Limb (tissue), 2 donors: ENCODE results near the gene EDN3.

ENCODE experiments used
- DNase-seq, 2 donors: peaks; one replicate each; pipeline ENCODE4 v3.0.0-alpha.2; 2016; ENCODE audit errors: extremely low spot score in 2 of 2

EDN3 gene

GRCh38 chr20:59300333-59301081 lies at the start of gene EDN3:
Gene EDN3, plus strand, starts transcription at chr20:59300611. Its CDS starts 202 bp downstream, at chr20:59300813.
- DNase-seq, result peak in 1 of 2 donors; percentile 51

GRCh38 chr20:59253325-59253724 lies 47.1 kb upstream of the EDN3 start:
- no peak for DNase-seq

GRCh38 chr20:59253779-59254319 lies 46.6 kb upstream of the EDN3 start:
- DNase-seq, result no peak

- DNase-seq, result no peak
Observed at GRCh38 chr20:59255256-59255655, 45.2 kb upstream of the EDN3 start.

- DNase-seq, result no peak
Observed at GRCh38 chr20:59258221-59258621, 42.2 kb upstream of the EDN3 start.

GRCh38 chr20:59259946-59260345 lies 40.5 kb upstream of the EDN3 start:
- no peak for DNase-seq

GRCh38 chr20:59265298-59265697 lies 35.1 kb upstream of the EDN3 start:
- DNase-seq, result no peak

GRCh38 chr20:59268870-59269269 lies 31.5 kb upstream of the EDN3 start:
- DNase-seq, result no peak

- no peak for DNase-seq
Observed at GRCh38 chr20:59269411-59270025, 30.9 kb upstream of the EDN3 start.

GRCh38 chr20:59270380-59270779 lies 30.0 kb upstream of the EDN3 start:
- DNase-seq, result no peak

GRCh38 chr20:59273739-59274357 lies 26.6 kb upstream of the EDN3 start:
- no peak for DNase-seq

GRCh38 chr20:59276938-59277337 lies 23.5 kb upstream of the EDN3 start:
- DNase-seq, result no peak

GRCh38 chr20:59284470-59284869 lies 15.9 kb upstream of the EDN3 start:
- no peak for DNase-seq

GRCh38 chr20:59289994-59290393 lies 10.4 kb upstream of the EDN3 start:
- no peak for DNase-seq

- no peak for DNase-seq
Observed at GRCh38 chr20:59291740-59292383, 8.5 kb upstream of the EDN3 start.

GRCh38 chr20:59295531-59295930 lies 4.9 kb upstream of the EDN3 start:
- DNase-seq, result no peak

- no peak for DNase-seq
Observed at GRCh38 chr20:59297686-59298085, 2.7 kb upstream of the EDN3 start.

GRCh38 chr20:59299945-59300332 lies 472 bp upstream of the EDN3 start:
- no peak for DNase-seq

GRCh38 chr20:59301343-59302007 lies 1.1 kb downstream of the EDN3 start:
- no peak for DNase-seq

GRCh38 chr20:59305908-59306655 lies 5.7 kb downstream of the EDN3 start:
- DNase-seq, result no peak

- DNase-seq, result no peak
Observed at GRCh38 chr20:59307270-59307669, 6.9 kb downstream of the EDN3 start.
